ENCODE results near the gene EML3.

GRCh38 chr11:62611705-62612365, 740 bp downstream of the EML3 start:
- TF ChIP-seq CTCF (IDR thresholded peaks at IDR 0.05) (no peak), EZH2 (IDR thresholded peaks at IDR 0.05) (no peak), EZH2phosphoT487 (IDR thresholded peaks at IDR 0.05) (no peak)
